Measurements from ENCODE around the gene INPP5B.

The INPP5B gene

DNA sequence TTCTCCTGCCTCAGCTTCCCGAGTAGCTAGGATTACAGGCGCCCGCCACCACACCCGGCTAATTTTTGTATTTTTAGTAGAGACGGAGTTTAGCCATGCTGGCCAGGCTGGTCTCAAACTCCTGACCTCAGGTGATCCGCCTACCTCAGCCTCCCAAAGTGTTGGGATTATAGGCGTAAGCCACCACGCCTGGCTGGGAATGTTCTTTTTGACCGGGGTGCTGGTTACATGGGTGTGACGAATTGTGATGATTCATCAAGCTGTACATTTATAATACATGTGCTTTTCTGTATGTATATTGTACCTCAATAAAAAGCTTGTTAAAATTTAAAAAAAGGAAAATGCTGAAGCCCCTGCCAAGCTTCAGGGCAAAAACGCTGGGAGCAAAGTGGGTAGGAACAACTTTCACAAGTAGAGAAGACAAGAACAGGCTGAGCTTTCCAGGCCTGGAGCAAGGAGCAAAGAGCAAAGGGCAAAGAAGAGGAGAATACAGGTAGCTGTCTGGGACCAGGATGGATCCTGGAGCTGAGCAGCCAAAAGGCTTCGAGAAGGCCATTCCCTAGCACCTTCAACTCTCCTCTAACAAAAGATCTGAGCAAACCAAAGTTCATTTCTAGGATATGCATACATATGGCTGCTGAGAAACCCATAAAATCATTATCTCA lies 118.3 kb downstream of the INPP5B start:
- DNase-seq = no peak

DNA sequence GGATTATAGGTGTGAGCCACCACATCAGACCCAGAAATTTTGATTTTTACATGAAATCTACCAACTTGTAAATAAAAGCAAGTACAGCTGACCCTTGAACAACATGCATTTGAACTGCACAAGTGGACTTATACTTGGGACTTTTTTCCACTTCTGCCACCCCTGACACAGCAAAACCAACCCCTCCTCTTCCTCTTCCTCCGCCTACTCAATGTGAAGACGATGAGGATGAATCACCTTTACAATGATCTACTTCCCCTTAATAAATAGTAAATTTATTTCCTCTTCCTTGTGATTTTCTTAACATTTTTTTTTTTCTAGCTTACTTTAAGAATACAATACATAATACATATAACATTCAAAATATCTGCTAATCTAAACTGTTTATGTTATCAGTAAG lies 121.3 kb downstream of the INPP5B start:
- no peak for DNase-seq

DNA sequence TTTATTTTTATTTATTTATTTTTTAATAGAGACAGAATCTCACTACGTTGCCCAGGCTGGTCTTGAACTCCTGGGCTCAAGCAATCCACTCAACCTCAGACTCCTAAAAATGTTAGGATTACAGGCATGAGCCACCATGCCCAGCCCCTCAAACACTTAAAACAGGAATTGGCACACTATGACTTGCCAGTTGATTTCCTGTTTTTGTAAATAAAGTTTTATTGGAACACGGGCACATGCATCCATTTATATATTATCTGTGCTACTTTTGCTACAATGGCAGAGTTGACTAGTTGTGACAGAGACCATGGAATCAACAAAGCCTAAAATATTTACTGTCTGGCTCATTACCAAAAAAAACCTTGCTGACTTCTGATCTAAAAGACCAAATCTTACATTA lies 122.9 kb downstream of the INPP5B start:
- no peak for DNase-seq

DNA sequence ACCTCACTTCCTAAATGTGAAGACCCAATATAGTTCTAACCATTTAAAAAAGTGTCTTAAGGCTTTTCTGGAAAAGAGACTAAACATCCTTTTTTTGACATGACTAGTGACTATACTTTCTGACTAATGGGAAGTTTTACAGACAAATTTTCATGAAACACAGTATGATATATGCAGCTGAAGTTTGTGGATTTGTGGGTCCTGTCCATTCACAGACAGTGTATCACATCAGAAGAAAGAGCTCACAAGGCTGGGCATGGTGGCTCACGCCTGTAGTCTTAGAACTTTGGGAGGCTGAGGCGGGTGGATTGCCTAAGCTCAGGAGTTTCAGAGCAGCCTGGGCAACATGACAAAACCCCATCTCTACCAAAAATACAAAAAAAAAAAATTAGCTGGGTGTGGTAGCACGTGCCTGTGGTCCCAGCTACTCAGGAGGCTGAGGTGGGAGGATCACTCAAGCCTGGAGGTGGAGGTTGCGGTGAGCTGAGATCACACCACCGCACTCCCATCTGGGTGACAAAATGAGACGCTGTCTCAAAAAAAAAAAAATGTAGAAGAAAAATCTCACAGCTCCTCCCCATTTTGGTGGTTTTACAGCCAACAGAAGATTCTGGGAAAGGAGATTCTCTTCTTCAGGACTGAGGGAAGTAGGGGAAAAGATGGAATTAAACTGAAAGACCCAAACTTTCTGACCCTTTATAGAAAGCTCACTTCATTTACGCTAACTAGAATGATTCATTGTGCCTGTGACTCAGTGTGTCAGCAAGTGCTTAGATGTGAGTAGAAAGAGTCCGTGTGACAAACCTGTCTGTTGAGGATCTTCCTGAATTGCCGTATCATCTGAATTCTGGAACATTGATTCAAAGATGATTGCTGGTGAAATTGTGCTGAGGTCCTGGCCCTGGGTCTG lies 123.7 kb downstream of the INPP5B start:
- no peak for DNase-seq

DNA sequence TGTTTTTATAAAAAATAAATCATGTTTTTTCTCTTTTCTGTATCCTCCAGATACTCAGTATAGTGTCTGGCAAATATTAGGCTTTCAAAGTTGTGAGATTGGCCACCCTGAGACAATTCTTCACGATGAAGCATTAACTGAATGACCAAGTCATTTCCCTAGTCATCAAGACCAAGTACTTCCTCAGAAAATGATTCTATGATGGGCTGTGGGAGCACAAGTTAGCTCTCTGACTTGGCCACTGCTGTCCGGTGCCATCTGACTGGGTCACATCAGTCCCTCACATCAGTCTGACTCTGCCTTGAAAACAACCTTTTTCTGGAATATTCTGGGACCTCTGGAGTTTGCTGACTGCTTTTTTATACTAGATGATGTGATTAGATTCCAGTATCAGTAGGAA lies 125.4 kb downstream of the INPP5B start:
- DNase-seq = no peak

DNA sequence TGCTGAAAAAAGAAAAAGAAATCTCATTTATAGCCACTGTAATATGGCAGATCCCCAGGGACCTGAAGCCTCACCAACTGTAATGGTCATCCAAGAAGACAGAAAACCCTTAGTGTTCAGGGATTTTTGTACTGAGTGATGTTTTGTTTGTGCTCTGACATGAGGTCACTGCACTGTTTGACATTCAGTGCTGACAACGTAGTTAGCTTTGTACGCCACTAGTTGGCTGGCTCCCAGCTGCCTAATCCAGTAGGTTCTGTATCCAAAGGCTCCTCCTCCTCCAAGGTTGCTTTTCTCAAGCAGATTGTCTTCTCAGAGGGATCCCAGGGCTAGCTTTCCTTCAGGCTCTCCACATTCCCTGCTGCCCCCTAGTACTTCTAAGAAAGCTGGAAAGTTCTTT lies 129.4 kb downstream of the INPP5B start:
- DNase-seq = peak; percentile 54

DNA sequence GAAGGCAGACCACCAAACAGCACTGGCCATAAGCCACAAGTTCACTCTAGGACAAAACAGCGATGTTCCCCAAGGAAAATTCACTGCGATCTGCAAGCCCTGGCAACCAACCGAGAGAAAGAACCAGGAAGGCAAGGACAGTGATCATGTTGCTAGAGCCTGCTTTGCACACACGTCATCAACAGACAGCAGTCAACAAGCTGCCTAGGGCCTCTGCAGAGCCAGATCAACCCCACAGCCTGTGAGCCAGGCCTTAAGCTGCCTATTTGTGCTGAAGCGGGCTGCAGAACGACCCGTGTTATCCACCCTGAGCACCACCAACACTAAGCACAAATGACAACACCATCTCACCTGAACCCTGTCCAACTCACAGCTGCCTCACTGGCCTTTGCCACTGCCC lies 132.6 kb downstream of the INPP5B start:
- DNase-seq = no peak

DNA sequence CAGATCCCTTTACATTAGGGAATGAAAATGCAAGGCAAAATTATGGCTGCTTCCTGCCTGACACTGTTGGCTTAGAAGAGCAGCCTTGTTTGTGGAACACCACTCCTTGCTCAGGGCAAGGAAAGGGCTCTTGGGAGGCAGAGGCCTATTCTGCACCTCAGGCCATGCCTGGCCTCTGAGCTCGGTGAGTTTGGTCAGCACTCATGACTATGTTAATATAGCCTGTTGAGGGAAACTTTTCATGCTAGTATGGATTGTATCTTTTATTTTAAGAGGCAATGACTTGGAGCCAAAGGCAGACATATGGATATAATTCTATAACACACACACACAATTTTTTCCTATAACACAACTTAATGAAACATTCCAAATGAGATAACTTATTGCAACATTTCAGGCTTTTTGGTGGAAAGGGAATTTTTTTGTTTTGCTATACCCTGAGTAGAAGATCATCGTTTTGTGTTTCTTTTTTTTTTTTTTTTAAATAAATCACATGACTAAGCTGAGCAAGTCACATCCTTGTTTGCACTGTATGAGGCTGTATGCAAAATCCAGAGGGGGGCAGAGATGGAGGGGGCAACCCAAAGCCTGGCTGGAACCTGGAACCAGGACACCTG lies 133.2 kb downstream of the INPP5B start:
- no peak for DNase-seq

DNA sequence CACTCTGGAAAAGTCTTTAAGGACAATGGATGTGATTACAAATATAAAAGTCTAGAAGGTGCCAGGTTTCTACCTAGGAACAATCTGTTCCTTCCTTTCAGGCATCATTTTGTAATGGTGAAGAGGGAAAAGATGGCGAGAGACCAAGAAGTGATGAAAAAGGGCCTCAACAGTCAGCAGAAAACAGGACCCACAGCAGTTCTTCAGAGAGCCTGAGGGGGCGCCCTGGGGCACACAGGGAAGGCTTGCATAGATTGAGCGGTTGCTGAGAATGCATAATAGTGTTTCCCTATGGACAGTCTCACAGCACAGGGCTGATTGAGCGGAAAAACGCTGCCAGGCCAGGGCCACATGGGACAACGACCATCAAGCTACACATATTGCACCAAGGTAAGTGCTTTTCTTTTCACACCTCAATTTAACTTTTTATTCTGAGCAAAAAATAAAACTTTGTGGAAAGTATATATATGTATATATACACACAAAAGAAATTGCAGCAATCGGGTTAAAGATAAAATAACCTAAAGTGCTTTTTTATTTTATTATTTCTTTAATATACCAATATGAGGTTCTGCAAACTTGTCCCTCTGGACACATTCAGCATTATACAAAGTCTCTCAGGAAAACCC lies 135.7 kb downstream of the INPP5B start:
- peak; percentile 92 for DNase-seq

Measured in DMS53 (cell line).